Body of pancreas (tissue), 4 donors: ENCODE measurements around the gene KCTD19.

Experiments
- CTCF ChIP-seq, 7 experiments: fragments of 450-650 bp in 4 of 7; fragments of 200-600 bp in 3 of 7; sonication (generic) in 3 of 7; IDR thresholded peaks; one replicate each; pipeline ENCODE4 v1.5.1; 2016 to 2019; ENCODE audit warnings: antibody characterized with exemption in 7 of 7
- POLR2A ChIP-seq, 3 donors: fragments of 450-650 bp; IDR thresholded peaks; one replicate each; pipeline ENCODE4 v1.6.1; 2016; ENCODE audit warnings: antibody characterized with exemption in 3 of 3, mild to moderate bottlenecking in 2 of 3

DNA sequence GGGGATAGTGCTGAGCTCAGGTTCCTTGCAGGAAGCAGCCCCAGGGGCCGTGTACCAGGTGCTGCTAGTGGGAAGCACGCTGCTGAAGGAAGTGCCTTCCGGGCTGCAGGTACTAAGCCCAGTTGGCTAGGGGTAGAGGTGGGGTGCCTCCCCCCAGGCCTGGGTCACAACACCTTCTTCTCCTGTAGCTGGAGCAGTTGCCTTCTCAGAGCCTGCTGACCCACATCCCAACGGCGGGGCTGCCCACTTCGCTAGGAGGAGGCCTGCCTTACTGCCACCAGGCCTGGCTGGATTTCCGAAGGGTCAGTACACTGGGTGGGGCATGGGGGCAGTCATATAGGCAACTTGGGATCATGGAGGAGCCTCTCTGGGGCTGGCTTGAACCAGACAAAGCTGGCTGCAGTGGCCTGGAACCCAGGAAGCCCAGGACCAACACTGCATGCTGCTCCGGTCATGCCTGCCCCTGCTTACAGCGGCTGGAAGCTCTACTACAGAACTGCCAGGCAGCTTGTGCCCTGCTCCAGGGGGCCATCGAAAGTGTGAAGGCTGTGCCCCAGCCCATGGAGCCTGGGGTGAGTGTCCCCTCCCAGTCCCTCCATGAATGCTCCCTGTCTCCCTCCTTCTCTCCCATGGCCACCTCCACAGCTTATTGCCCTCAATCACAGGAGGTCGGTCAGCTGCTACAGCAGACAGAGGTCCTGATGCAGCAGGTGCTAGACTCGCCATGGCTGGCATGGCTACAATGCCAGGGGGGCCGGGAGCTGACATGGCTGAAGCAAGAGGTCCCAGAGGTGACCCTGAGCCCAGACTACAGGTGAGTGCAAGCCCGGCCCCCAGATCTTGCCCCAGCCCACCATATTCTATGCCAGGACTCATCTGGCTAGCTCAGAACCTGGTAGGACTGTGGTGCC is 44.8 kb downstream of the KCTD19 start:
- TF ChIP-seq CTCF (IDR thresholded peaks at IDR 0.05) (no peak), POLR2A (IDR thresholded peaks at IDR 0.05) (no peak)
